Measurements from ENCODE around the gene CHST5. TPM values are rescaled to one million over a fixed set of nuclear protein-coding genes. Genes with fewer than 3 reads are reported as not detected.
"Not testable (repeated sequence)": the region's sequence is repeated elsewhere in the genome, so short reads cannot be mapped to it uniquely, and the experiment has no call there.

The CHST5 gene
- total RNA-seq, 1 donor from 2014 or later, result not detected

DNA sequence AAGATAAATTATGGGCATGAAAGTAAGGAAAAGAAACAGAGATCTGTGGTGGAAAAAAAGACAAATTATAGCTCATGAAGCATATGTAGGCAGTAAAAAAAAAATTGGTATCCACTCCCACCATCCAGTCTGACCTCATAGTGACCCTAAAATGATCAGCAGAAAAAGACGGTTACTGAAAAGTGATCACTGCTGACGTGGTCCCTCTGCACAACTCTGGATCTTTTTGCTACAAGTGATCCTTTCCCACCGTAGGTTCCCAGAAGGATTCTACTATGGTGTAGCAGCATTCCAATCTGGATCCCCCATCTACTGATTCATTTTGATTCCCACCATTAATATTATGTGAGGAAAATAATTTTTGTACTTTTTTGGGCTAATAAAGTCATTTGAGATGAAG lies 29.8 kb downstream of the CHST5 start:
- intact Hi-C loops (cut with DNase I), result no loop called here
- Histone ChIP-seq H3K27ac (no peak overlapping the region), H3K4me3 (no peak overlapping the region), H3K36me3 (no peaks in the 10 kb centered on the region), H3K9me3 (no peaks in the 10 kb centered on the region), H3K4me1 (peaks cover 4 to 7% of the 10 kb centered on the region in 2 donors), H3K27me3 (no peaks in the 10 kb centered on the region)
- no peak for DNase-seq (ENCODE audit: low spot score in 2 of 2)
- TF ChIP-seq, protein P1, sequence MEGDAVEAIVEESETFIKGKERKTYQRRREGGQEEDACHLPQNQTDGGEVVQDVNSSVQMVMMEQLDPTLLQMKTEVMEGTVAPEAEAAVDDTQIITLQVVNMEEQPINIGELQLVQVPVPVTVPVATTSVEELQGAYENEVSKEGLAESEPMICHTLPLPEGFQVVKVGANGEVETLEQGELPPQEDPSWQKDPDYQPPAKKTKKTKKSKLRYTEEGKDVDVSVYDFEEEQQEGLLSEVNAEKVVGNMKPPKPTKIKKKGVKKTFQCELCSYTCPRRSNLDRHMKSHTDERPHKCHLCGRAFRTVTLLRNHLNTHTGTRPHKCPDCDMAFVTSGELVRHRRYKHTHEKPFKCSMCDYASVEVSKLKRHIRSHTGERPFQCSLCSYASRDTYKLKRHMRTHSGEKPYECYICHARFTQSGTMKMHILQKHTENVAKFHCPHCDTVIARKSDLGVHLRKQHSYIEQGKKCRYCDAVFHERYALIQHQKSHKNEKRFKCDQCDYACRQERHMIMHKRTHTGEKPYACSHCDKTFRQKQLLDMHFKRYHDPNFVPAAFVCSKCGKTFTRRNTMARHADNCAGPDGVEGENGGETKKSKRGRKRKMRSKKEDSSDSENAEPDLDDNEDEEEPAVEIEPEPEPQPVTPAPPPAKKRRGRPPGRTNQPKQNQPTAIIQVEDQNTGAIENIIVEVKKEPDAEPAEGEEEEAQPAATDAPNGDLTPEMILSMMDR (IDR thresholded peaks at IDR 0.05), result no peak

GRCh38 chr16:75503801-75504200 lies 32.1 kb downstream of the CHST5 start:
- TF ChIP-seq, protein P1 (IDR thresholded peaks at IDR 0.05), result no peak
- Histone ChIP-seq H3K27ac (no peak overlapping the region), H3K4me1 (peaks cover 4 to 16% of the 10 kb centered on the region in 2 donors), H3K4me3 (no peak overlapping the region), H3K9me3 (no peaks in the 10 kb centered on the region), H3K36me3 (no peaks in the 10 kb centered on the region), H3K27me3 (no peaks in the 10 kb centered on the region)
- DNase-seq (ENCODE audit: low spot score in 2 of 2), result no peak
- intact Hi-C loops (cut with DNase I), result no loop called here

DNA sequence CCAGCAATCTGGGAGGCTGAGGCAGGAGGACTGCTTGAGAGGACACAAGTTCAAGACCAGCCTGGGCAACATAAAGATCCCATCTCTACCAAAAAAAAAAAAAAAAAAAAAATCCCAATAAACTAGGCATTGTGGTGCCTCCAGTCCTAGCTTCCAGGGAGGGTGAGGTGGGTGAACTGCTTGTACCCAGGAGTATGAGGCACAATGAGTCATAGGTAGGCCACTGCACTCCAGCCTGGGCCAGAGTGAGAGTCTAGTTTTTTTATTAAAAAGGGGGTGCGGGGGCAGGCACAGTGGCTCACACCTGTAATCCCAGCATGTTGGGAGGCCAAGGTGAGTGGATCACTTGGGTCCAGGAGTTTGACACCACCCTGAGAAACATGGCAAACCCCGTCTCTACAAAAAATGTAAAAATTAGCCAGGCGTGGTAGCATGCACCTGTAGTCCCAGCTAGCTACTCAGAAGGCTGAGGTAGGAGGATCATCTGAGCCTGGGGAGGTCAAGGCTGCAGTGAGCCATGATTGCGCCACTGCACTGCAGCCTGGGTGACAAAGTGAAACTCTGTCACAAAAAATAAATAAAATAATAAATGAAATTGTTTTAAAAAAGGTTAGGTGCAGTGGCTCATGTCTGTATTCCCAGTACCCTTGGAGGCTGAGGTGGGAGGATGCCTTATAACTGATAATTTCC lies 32.8 kb downstream of the CHST5 start:
- Histone ChIP-seq H3K4me1 (peaks cover 6 to 20% of the 10 kb centered on the region in 2 donors), H3K9me3 (no peaks in the 10 kb centered on the region), H3K36me3 (no peaks in the 10 kb centered on the region), H3K27me3 (no peaks in the 10 kb centered on the region), H3K4me3 (no peak overlapping the region), H3K27ac (peak overlapping the region in 1 of 2 donors; percentile 53)
- TF ChIP-seq, protein P1 (IDR thresholded peaks at IDR 0.05), result no peak
- DNase-seq (ENCODE audit: low spot score in 2 of 2), result no peak
- intact Hi-C loops (cut with DNase I), result no loop called here

DNA sequence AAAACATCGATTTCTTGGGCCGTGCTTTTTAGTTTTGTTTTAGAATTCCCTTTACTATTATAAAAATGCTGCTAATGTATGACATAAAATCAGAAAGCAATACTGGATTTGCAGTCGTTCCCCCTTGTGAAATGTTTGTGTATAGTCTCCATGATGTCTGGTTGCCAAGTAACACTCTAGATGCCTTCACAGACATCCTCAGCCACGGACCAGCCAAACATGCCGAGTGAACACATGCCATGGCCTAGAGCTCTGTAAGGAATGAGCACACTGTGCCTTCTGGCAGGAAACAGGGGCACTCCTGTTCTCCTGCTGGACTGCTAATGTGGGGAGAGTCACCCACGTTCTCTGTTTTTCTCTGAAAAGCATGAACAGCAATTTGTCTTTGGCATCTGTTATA lies 34.1 kb downstream of the CHST5 start:
- intact Hi-C loops (cut with DNase I), result loop anchor here (2.0 kb wide), 1 partner anchor 37 kb away; the partner anchor contains the start of gene TMEM170A
- not testable (repeated sequence) for H3K27me3 ChIP-seq, H3K36me3 ChIP-seq, H3K9me3 ChIP-seq
- peaks cover 6 to 20% of the 10 kb centered on the region in 2 donors for H3K4me1 ChIP-seq
- peak; percentile 24 to 86 for DNase-seq (ENCODE audit: low spot score in 2 of 2)
- peak overlapping the region in 1 of 2 donors; percentile 28 for H3K4me3 ChIP-seq
- peak overlapping the region; percentile 53 to 73 for H3K27ac ChIP-seq

- intact Hi-C loops (cut with DNase I), result loop anchor here (2.0 kb wide), 1 partner anchor 37 kb away; the partner anchor contains the start of gene TMEM170A
- peak overlapping the region; percentile 53 to 73 for H3K27ac ChIP-seq
- peak overlapping the region in 1 of 2 donors; percentile 28 for H3K4me3 ChIP-seq
Observed at GRCh38 chr16:75501359-75501758, 34.5 kb downstream of the CHST5 start.

GRCh38 chr16:75498605-75499322 lies 37.1 kb downstream of the CHST5 start:
- H3K27me3 ChIP-seq; DNase-seq (ENCODE audit: low spot score in 2 of 2); H3K9me3 ChIP-seq; intact Hi-C loops (cut with DNase I); H3K4me3 ChIP-seq; H3K36me3 ChIP-seq: not testable (repeated sequence)
- peaks cover 6 to 23% of the 10 kb centered on the region in 2 donors for H3K4me1 ChIP-seq
- H3K27ac ChIP-seq, result peak overlapping the region; percentile 66 to 73

More at GRCh38 chr16:75501359-75501758, 34.5 kb downstream of the CHST5 start:
- Histone ChIP-seq H3K4me1 (peaks cover 6 to 20% of the 10 kb centered on the region in 2 donors), H3K27me3 (no peaks in the 10 kb centered on the region), H3K36me3 (no peaks in the 10 kb centered on the region), H3K9me3 (no peaks in the 10 kb centered on the region)
- no peak for DNase-seq (ENCODE audit: low spot score in 2 of 2)
- TF ChIP-seq, protein P1 (IDR thresholded peaks at IDR 0.05), result no peak
